Neural progenitor cell (in vitro differentiated cells): ENCODE measurements around the gene FGF21.

Experiments
- EZH2 ChIP-seq: fragments of 200-600 bp; sonication (generic); IDR thresholded peaks from 2 replicates; pipeline ENCODE4 v1.6.1; 2017; ENCODE audit warnings: antibody characterized with exemption, mild to moderate bottlenecking, moderate library complexity
- TF ChIP-seq, protein P1 (sequence below): fragments of 200-600 bp; sonication (generic); IDR thresholded peaks from 2 replicates; pipeline ENCODE4 v1.5.1; 2017; ENCODE audit warnings: antibody characterized with exemption, mild to moderate bottlenecking

DNA sequence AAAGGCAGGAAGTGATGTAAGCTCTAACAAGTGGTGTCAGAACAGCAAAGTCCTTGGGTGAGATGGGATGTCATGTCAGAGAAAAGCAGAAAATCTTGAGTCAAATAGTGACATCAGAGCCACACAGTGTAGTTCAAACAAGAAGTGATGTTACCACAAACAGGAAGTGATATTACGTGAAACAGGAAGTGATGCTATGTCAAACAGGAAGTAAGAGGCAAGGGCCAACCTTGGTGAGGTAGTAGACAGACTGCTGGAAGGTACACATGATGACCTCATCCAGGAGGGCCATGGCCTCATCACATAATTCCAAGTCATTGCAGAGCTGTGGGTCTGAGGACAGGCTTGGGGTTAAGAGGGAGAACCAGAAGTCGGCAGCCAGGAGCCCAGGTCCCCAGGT lies 28.8 kb upstream of the FGF21 start:
- TF ChIP-seq, protein P1, sequence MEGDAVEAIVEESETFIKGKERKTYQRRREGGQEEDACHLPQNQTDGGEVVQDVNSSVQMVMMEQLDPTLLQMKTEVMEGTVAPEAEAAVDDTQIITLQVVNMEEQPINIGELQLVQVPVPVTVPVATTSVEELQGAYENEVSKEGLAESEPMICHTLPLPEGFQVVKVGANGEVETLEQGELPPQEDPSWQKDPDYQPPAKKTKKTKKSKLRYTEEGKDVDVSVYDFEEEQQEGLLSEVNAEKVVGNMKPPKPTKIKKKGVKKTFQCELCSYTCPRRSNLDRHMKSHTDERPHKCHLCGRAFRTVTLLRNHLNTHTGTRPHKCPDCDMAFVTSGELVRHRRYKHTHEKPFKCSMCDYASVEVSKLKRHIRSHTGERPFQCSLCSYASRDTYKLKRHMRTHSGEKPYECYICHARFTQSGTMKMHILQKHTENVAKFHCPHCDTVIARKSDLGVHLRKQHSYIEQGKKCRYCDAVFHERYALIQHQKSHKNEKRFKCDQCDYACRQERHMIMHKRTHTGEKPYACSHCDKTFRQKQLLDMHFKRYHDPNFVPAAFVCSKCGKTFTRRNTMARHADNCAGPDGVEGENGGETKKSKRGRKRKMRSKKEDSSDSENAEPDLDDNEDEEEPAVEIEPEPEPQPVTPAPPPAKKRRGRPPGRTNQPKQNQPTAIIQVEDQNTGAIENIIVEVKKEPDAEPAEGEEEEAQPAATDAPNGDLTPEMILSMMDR = no peak
- TF ChIP-seq EZH2 = no peak
